ENCODE measurements around the gene DENND1A.
A peak's percentile ranks its signal among the peaks of the same experiment; 100 is the strongest.
"Not testable (repeated sequence)": the region's sequence is repeated elsewhere in the genome, so short reads cannot be mapped to it uniquely, and the experiment has no call there.

The DENND1A gene

DNA sequence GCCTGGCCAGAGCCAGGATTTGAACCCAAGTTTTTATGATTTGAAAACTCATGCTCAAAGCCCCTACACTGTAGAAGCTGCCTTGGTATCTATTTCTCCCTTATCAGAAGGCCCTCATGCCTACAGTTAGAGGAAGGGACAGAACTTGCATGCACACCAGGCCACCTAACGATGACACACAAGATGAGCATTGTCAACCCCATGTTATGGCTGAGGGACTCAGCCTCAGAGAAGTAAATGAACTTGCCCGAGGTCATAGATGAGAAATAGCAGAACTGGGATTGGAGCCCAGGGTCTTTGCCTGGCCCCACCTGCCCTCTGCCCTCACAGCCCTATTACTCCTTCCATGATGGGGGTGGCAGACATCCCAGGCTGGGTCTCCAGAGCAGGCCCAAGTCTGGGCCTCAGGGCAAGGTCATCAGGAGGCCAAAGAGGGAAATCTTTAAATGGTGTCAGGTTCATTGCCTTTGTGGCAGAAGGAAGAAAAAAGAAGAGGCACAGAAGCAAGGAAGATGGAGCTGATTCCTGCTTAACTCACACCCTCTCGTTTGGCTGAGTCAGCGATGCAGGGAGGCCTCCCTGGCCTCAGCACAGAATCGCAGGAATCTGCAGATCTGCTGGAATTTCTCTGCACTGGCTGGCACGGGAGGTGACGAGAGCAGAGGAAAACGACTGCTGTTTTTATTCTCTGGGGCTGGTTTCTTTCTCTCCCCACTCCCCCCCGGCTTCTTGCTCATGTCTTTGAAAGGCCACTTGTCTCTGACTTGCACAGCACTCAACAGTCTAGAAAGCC lies 594.5 kb downstream of the DENND1A start:
- H3K4me3 ChIP-seq (replicated peaks in 1 of 2; ENCODE audit: low read depth in 2 of 2, low read length in 2 of 2), result no peak overlapping the region
- peak; percentile 29 to 73 for DNase-seq (ENCODE audit: low read depth in 2 of 2)
- TF ChIP-seq, protein P1, sequence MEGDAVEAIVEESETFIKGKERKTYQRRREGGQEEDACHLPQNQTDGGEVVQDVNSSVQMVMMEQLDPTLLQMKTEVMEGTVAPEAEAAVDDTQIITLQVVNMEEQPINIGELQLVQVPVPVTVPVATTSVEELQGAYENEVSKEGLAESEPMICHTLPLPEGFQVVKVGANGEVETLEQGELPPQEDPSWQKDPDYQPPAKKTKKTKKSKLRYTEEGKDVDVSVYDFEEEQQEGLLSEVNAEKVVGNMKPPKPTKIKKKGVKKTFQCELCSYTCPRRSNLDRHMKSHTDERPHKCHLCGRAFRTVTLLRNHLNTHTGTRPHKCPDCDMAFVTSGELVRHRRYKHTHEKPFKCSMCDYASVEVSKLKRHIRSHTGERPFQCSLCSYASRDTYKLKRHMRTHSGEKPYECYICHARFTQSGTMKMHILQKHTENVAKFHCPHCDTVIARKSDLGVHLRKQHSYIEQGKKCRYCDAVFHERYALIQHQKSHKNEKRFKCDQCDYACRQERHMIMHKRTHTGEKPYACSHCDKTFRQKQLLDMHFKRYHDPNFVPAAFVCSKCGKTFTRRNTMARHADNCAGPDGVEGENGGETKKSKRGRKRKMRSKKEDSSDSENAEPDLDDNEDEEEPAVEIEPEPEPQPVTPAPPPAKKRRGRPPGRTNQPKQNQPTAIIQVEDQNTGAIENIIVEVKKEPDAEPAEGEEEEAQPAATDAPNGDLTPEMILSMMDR (IDR thresholded peaks at IDR 0.05; ENCODE audit: low read depth, low read length), result no peak

DNA sequence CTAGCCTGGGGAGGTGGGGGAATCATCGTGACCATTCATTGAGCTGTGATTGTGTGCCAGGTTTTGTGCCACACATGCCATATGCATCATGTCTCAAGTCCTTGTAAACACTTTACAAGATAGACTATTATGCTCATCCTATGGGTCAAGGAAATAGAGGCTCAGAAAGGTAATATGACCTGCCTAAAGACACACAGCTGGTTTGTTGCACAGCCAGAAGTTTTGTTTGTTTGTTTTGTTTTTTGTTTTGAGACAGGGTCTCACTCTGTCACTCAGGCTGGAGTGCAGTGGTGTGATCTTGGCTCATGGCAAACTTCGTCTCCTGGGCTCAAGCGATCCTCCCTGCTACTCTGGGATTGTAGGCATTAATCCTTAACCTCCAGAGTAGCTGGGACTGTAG lies 595.3 kb downstream of the DENND1A start:
- H3K4me3 ChIP-seq (replicated peaks in 1 of 2; ENCODE audit: low read depth in 2 of 2, low read length in 2 of 2), result no peak overlapping the region
- TF ChIP-seq, protein P1 (IDR thresholded peaks at IDR 0.05; ENCODE audit: low read depth, low read length), result no peak
- DNase-seq (ENCODE audit: low read depth in 2 of 2), result no peak

DNA sequence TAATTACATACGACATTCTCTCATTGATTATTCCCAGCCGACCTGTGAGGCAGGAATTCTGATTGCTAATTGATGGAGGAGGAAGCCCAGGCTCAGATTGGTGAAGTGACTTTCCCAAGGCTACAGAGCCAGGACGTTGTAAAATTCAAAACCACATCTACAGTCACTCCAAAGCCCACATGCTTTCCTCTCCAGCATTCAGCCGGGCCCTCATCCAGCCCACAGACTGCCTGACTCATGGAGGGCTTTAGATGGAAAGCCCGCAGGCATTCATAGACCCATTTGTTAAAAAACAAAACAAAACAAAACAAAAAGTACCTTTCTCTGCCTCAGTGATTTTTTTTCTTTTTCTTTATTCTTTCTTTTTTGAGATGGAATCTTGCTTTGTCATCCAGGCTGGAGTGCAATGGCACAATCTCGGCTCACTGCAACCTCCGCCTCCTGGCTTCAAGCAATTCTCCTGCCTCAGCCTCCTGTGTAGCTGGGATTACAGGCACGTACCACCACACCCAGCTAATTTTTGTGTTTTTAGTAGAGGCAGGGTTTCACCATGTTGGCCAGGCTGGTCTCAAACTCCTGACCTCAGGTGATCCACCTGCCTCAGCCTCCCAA lies 596.8 kb downstream of the DENND1A start:
- H3K4me3 ChIP-seq (replicated peaks in 1 of 2; ENCODE audit: low read depth in 2 of 2, low read length in 2 of 2), result not testable (repeated sequence)
- DNase-seq (ENCODE audit: low read depth in 2 of 2), result peak; percentile 40 to 65

DNA sequence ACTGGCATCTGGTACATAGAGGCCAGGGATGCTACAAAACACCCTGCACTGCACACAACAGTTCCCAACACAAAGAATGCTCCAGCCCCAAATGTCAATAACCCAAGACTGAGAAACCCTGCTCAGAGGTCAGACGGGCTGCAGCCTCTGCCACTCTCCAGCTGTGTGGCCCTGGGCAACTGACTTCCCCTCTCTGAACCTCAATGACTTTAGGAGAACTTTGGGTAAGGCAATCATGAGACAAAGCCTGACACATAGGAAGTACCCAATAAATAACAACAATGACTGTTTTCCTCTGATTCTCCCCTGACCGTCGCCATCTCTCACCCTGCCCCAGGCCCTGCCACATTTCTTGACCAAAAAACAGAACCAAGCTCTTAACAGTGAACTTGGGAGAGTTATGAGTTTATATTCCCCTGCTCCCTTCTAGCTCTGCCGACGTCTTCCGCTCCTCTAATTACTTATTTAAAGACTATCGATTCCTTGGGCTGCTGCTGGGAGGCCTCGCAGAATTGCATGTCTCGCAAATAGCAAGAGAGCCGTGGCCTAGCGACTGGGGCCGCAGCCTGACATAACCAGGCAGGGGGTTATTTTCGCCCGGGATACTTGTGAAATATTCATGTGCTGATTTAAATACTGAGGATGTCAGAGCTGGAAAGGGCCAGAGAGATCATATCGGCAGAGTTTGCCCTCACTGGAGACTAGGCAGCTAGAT lies 598.4 kb downstream of the DENND1A start:
- H3K4me3 ChIP-seq (replicated peaks in 1 of 2; ENCODE audit: low read depth in 2 of 2, low read length in 2 of 2), result no peak overlapping the region
- TF ChIP-seq, protein P1 (IDR thresholded peaks at IDR 0.05; ENCODE audit: low read depth, low read length), result no peak
- DNase-seq (ENCODE audit: low read depth in 2 of 2), result no peak
